SK-N-SH treated with all-trans-retinoic acid at 6 μM for 48 hours (cell line): ENCODE data around the gene PVALB.

Source experiments
- ATAC-seq: fragments of 200-7000 bp; cut with Tn5 transposase; 3 replicates; pipeline ENCODE4 v1.9.1; 2020; ENCODE audit warnings: mild to moderate bottlenecking, moderate library complexity
- ARNTL ChIP-seq: fragments of 450-650 bp; formaldehyde crosslinking; IDR thresholded peaks from 2 replicates; pipeline ENCODE4 v1.5.0; 2020; ENCODE audit warnings: low read depth, mild to moderate bottlenecking, moderate library complexity, borderline replicate concordance
- BACH2 ChIP-seq: fragments of 250-450 bp; sonication (Bioruptor Pico); IDR thresholded peaks from 2 replicates; pipeline ENCODE4 v1.9.0; 2021; ENCODE audit warnings: mild to moderate bottlenecking, borderline replicate concordance
- CSDC2 ChIP-seq: fragments of 250-450 bp; sonication (Bioruptor Pico); IDR thresholded peaks from 2 replicates; pipeline ENCODE4 v1.5.0; 2020; ENCODE audit warnings: mild to moderate bottlenecking, moderate library complexity
- CSRNP3 ChIP-seq: fragments of 250-450 bp; sonication (Bioruptor Pico); IDR thresholded peaks from 2 replicates; pipeline ENCODE4 v1.5.1; 2021; ENCODE audit warnings: mild to moderate bottlenecking, moderate library complexity
- ESRRG ChIP-seq: fragments of 250-450 bp; sonication (Bioruptor Pico); IDR thresholded peaks from 2 replicates; pipeline ENCODE4 v1.6.1; 2021; ENCODE audit warnings: mild to moderate bottlenecking
- GLIS3 ChIP-seq: fragments of 250-450 bp; sonication (Bioruptor Pico); IDR thresholded peaks from 2 replicates; pipeline ENCODE4 v1.5.0; 2020; ENCODE audit warnings: mild to moderate bottlenecking, moderate library complexity
- ISL1 ChIP-seq: fragments of 250-450 bp; sonication (Bioruptor Pico); IDR thresholded peaks from 2 replicates; pipeline ENCODE4 v2.1.2; 2022; ENCODE audit warnings: mild to moderate bottlenecking, moderate library complexity
- OSR1 ChIP-seq: fragments of 250-450 bp; sonication (Bioruptor Pico); IDR thresholded peaks from 2 replicates; pipeline ENCODE4 v1.8.0; 2022; ENCODE audit warnings: moderate library complexity, mild to moderate bottlenecking, inconsistent platforms
- PATZ1 ChIP-seq: fragments of 250-450 bp; sonication (Bioruptor Pico); IDR thresholded peaks from 2 replicates; pipeline ENCODE4 v1.8.0; 2020; ENCODE audit warnings: mild to moderate bottlenecking, moderate library complexity, borderline replicate concordance
- POU6F1 ChIP-seq: fragments of 250-450 bp; sonication (Bioruptor Pico); IDR thresholded peaks from 2 replicates; pipeline ENCODE4 v1.8.0; 2021; ENCODE audit warnings: low read depth, mild to moderate bottlenecking, moderate library complexity, borderline replicate concordance
- PPARA ChIP-seq: fragments of 250-450 bp; sonication (Bioruptor Pico); IDR thresholded peaks from 2 replicates; pipeline ENCODE4 v1.5.0; 2020; ENCODE audit warnings: mild to moderate bottlenecking, borderline replicate concordance
- RARB ChIP-seq: fragments of 250-450 bp; sonication (Bioruptor Pico); IDR thresholded peaks from 2 replicates; pipeline ENCODE4 v1.8.0; 2021; ENCODE audit warnings: mild to moderate bottlenecking, moderate library complexity
- SNAI2 ChIP-seq: fragments of 250-450 bp; sonication (Bioruptor Pico); IDR thresholded peaks from 2 replicates; pipeline ENCODE4 v1.5.0; 2020; ENCODE audit warnings: mild to moderate bottlenecking, moderate library complexity
- TCF4 ChIP-seq: fragments of 250-450 bp; sonication (Bioruptor Pico); IDR thresholded peaks from 2 replicates; pipeline ENCODE4 v1.8.0; 2021; ENCODE audit warnings: mild to moderate bottlenecking, moderate library complexity, borderline replicate concordance
- TOX ChIP-seq: fragments of 250-450 bp; sonication (Bioruptor Pico); IDR thresholded peaks from 2 replicates; pipeline ENCODE4 v1.8.0; 2021; ENCODE audit warnings: mild to moderate bottlenecking, moderate library complexity, borderline replicate concordance
- ZC3H10 ChIP-seq: fragments of 250-450 bp; sonication (Bioruptor Pico); IDR thresholded peaks from 2 replicates; pipeline ENCODE4 v1.5.1; 2021; ENCODE audit warnings: mild to moderate bottlenecking, moderate library complexity
- ZFP3 ChIP-seq: fragments of 250-450 bp; sonication (Bioruptor Pico); IDR thresholded peaks from 2 replicates; pipeline ENCODE4 v1.5.0; 2020; ENCODE audit warnings: mild to moderate bottlenecking, moderate library complexity
- ZNF565 ChIP-seq: fragments of 450-650 bp; formaldehyde crosslinking; conservative IDR thresholded peaks from 2 replicates; pipeline ENCODE4 v1.5.0; 2020; ENCODE audit warnings: low read depth, mild to moderate bottlenecking, moderate library complexity
- ZNF70 ChIP-seq: fragments of 450-650 bp; formaldehyde crosslinking; IDR thresholded peaks from 2 replicates; pipeline ENCODE4 v1.5.0; 2020; ENCODE audit warnings: mild to moderate bottlenecking, moderate library complexity
- ZNF8 ChIP-seq: fragments of 450-650 bp; formaldehyde crosslinking; IDR thresholded peaks from 2 replicates; pipeline ENCODE4 v1.5.0; 2020; ENCODE audit warnings: mild to moderate bottlenecking, moderate library complexity
- TF ChIP-seq, protein P1 (sequence below): fragments of 250-450 bp; sonication (Bioruptor Pico); IDR thresholded peaks from 2 replicates; pipeline ENCODE4 v1.5.1; 2020; ENCODE audit warnings: low read depth, mild to moderate bottlenecking, moderate library complexity
- TF ChIP-seq, protein P2 (sequence below): fragments of 250-450 bp; sonication (Bioruptor Pico); IDR thresholded peaks from 2 replicates; pipeline ENCODE4 v1.5.0; 2020; ENCODE audit warnings: mild to moderate bottlenecking, moderate library complexity

Gene PVALB

GRCh38 chr22:36835903-36836302 is 19.1 kb upstream of the PVALB start:
- no peak for ATAC-seq

GRCh38 chr22:36833073-36833472 is 16.2 kb upstream of the PVALB start:
- no peak for ATAC-seq
- TF ChIP-seq SNAI2 (CRISPR knock-in tag), result no peak
- TF ChIP-seq ZNF70, result no peak
- no peak for TF ChIP-seq ZC3H10
- TF ChIP-seq, all 23 proteins: peak for 0

More at GRCh38 chr22:36835903-36836302, 19.1 kb upstream of the PVALB start:
- TF ChIP-seq TCF4 (CRISPR knock-in tag), result no peak
- TF ChIP-seq OSR1 (CRISPR knock-in tag), result no peak
- TF ChIP-seq GLIS3 (CRISPR knock-in tag), result no peak
- no peak for TF ChIP-seq ESRRG (CRISPR knock-in tag)

DNA sequence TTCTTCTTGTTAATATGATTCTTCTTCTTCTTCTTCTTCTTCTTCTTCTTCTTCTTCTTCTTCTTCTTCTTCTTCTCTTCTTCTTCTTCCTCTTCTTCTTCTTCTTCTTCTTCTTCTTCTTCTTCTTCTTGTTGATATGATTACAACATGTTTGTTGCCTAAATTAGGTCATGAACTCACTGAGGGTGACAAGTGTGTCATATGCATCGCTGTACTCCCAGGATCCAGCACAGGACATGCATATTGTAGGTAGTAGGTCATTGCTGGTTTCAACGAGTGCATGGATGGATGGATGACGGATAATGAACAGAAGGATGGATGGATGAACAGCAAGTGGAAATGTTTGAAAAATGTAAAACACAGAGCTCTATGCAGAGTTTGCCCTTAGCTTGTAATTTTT is 14.9 kb upstream of the PVALB start:
- no peak for TF ChIP-seq RARB (CRISPR knock-in tag)
- no peak for TF ChIP-seq CSRNP3 (CRISPR knock-in tag)
- TF ChIP-seq ZFP3 (CRISPR knock-in tag), result no peak
- no peak for TF ChIP-seq TOX
- TF ChIP-seq TCF4 (CRISPR knock-in tag), result no peak
- TF ChIP-seq, all 23 proteins: peak for 0
- ATAC-seq, result no peak

DNA sequence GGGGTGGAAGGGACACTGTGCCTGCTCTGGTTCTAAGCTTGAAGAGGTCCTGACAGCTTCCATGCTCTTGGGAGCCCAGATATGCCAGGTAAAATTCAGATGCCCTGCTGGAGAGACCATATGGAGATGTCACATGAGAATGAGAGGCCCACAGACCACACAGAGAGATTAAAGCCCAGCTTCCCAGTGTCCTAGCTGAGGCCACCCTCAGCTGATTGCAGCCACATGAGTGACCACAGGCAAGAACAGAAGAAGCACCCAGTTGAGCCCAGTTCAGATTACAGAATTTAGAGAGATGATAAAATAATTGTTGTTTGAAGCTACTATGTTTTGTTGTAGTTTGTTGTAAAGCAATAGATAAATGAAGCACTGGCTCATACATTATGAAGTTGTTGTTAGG is 14.4 kb upstream of the PVALB start:
- TF ChIP-seq OSR1 (CRISPR knock-in tag) (no peak), TOX (no peak), ZNF8 (no peak), ISL1 (CRISPR knock-in tag) (no peak), BACH2 (no peak), PPARA (CRISPR knock-in tag) (no peak), CSRNP3 (CRISPR knock-in tag) (no peak), ARNTL (CRISPR knock-in tag) (no peak), RARB (CRISPR knock-in tag) (no peak), ZNF565 (no peak), ZNF70 (no peak), CSDC2 (CRISPR knock-in tag) (no peak), ESRRG (CRISPR knock-in tag) (no peak), PATZ1 (CRISPR knock-in tag) (no peak), TCF4 (CRISPR knock-in tag) (no peak), ZFP3 (CRISPR knock-in tag) (no peak), GLIS3 (CRISPR knock-in tag) (no peak), POU6F1 (CRISPR knock-in tag) (no peak)
- TF ChIP-seq, protein P1, sequence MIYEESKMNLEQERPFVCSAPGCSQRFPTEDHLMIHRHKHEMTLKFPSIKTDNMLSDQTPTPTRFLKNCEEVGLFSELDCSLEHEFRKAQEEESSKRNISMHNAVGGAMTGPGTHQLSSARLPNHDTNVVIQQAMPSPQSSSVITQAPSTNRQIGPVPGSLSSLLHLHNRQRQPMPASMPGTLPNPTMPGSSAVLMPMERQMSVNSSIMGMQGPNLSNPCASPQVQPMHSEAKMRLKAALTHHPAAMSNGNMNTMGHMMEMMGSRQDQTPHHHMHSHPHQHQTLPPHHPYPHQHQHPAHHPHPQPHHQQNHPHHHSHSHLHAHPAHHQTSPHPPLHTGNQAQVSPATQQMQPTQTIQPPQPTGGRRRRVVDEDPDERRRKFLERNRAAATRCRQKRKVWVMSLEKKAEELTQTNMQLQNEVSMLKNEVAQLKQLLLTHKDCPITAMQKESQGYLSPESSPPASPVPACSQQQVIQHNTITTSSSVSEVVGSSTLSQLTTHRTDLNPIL (CRISPR knock-in tag), result no peak
- TF ChIP-seq, protein P2, sequence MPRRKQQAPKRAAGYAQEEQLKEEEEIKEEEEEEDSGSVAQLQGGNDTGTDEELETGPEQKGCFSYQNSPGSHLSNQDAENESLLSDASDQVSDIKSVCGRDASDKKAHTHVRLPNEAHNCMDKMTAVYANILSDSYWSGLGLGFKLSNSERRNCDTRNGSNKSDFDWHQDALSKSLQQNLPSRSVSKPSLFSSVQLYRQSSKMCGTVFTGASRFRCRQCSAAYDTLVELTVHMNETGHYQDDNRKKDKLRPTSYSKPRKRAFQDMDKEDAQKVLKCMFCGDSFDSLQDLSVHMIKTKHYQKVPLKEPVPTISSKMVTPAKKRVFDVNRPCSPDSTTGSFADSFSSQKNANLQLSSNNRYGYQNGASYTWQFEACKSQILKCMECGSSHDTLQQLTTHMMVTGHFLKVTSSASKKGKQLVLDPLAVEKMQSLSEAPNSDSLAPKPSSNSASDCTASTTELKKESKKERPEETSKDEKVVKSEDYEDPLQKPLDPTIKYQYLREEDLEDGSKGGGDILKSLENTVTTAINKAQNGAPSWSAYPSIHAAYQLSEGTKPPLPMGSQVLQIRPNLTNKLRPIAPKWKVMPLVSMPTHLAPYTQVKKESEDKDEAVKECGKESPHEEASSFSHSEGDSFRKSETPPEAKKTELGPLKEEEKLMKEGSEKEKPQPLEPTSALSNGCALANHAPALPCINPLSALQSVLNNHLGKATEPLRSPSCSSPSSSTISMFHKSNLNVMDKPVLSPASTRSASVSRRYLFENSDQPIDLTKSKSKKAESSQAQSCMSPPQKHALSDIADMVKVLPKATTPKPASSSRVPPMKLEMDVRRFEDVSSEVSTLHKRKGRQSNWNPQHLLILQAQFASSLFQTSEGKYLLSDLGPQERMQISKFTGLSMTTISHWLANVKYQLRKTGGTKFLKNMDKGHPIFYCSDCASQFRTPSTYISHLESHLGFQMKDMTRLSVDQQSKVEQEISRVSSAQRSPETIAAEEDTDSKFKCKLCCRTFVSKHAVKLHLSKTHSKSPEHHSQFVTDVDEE (CRISPR knock-in tag), result no peak
- no peak for ATAC-seq
